SK-N-MC (cell line): ENCODE results near the gene FBLN2.

Source experiments
- EZH2 ChIP-seq: fragments of 200-600 bp; sonication (generic); IDR thresholded peaks from one replicate; pipeline ENCODE4 v1.6.1; 2017; ENCODE audit warnings: antibody characterized with exemption
- FOXP2 ChIP-seq: optimal IDR thresholded peaks from 2 replicates; pipeline ENCODE3; 2011; ENCODE audit warnings: mild to moderate bottlenecking, moderate library complexity; ENCODE audit not compliant: insufficient read depth; ENCODE audit errors: extremely low read length, control extremely low read depth
- POLR2AphosphoS5 ChIP-seq: IDR thresholded peaks from 2 replicates; pipeline ENCODE4 v1.6.1; 2012; ENCODE audit warnings: mild to moderate bottlenecking, low read depth, low read length, borderline replicate concordance

DNA sequence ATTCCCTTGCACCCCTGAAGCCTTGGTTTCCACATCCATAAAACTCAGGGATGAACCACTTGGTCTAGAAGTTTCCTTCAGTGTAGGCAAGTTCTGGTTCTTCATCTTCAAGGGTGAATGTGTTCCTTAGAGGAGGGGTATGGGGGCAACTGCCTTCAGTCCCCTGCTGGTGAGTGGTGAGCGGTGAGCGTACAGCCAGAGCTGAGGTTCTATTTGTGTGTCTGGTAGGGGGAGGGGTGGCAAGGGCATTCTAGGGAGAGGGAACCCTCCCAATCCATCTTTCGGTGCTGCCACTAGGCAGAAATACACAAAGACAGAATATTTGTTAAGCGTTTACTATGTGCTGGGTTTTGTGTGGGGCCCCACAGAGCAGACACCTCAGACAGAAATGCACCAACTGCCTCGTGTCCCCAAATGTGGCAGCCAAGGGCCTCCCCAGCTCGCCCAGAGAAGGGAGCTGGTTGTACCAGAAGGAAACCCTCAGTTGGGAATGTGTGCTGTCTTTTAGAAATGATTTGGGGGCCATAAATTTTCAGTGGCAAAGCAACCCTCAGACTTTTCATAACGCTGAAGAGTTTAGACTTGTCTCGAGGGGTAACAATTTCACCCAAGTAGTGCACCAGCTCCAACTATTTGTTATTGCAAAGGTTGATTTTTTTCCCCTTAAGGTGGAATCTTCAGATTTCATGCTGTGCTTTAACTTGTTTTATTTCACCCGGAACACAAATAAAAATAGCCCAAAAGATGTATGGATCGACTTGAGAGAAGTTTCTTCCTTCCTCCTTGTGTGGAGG is 137.6 kb downstream of the FBLN2 start:
- no peak for TF ChIP-seq POLR2AphosphoS5
- TF ChIP-seq EZH2, result no peak
- TF ChIP-seq FOXP2, result no peak
